ENCODE measurements around the gene RPLP1. TPM values are rescaled to one million over a fixed set of nuclear protein-coding genes. Genes with fewer than 3 reads are reported as not detected.

Gene RPLP1
- total and polyA plus RNA-seq, 3 donors from 2014 or later: 245 to 1,127 (median 513) TPM

DNA sequence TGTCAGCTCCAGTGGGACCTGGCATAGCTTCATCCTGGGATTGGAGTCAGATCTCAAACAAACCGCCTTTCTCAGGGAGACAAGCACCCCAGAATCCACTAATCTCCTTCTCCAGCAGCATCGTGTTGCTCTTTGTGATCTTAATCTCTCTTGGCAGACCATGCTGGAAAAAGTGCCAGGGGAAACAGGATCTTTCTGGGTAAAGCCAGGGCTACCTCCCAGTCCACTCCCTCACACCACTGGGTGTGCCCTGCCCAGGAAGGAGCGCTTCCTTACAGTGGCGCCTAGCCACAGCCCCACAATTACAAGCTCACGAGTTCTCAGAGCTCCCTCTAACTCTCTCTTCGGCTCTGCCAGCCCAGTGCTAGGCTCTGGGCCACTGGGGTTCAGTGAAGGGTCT, 32.2 kb downstream of the RPLP1 start:
- H3K27ac ChIP-seq: no peak overlapping the region
- intact Hi-C loops (cut with DNase I; ENCODE audit: low total_unique reads): no loop called here
- peaks cover 16% of the 10 kb centered on the region for H3K4me1 ChIP-seq

DNA sequence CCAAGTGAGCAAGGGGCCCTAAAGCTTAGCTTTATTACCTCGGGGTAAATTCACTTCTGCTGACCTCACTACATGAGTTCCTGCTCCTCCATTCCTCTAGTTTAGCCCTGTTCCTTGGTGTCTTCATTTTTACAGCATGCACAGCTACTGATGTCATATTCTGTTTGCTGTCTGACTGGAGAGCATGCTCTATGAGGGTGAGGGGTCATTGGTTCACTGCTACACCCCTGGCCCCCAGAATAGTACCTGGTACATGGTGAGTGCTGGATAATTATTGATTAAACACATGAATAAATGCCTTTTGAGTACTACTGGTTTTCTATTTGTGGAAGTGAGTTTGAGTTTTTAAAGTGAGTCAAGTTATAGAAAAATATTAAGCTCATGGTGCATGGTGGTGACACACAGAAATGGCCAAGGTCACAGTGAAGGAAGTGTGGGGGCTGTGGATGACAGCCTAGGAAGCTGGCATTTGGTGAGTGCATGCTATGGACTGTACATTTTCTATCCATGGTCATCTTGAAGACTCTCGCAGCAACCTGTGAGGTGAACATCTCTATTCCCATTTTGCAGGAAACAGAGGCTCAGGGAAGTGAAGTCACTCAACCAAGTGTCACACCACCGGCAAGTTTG, 34.0 kb downstream of the RPLP1 start:
- Histone ChIP-seq H3K4me3 (no peak overlapping the region), H3K27ac (no peak overlapping the region), H3K27me3 (no peaks in the 10 kb centered on the region), H3K9me3 (no peaks in the 10 kb centered on the region), H3K36me3 (ENCODE audit: low read depth, missing control alignments) (no peaks in the 10 kb centered on the region), H3K4me1 (peaks cover 29% of the 10 kb centered on the region)
- intact Hi-C loops (cut with DNase I; ENCODE audit: low total_unique reads): no loop called here
- TF ChIP-seq, protein P1, sequence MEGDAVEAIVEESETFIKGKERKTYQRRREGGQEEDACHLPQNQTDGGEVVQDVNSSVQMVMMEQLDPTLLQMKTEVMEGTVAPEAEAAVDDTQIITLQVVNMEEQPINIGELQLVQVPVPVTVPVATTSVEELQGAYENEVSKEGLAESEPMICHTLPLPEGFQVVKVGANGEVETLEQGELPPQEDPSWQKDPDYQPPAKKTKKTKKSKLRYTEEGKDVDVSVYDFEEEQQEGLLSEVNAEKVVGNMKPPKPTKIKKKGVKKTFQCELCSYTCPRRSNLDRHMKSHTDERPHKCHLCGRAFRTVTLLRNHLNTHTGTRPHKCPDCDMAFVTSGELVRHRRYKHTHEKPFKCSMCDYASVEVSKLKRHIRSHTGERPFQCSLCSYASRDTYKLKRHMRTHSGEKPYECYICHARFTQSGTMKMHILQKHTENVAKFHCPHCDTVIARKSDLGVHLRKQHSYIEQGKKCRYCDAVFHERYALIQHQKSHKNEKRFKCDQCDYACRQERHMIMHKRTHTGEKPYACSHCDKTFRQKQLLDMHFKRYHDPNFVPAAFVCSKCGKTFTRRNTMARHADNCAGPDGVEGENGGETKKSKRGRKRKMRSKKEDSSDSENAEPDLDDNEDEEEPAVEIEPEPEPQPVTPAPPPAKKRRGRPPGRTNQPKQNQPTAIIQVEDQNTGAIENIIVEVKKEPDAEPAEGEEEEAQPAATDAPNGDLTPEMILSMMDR (IDR thresholded peaks at IDR 0.05): no peak
- no peak for TF ChIP-seq POLR2A (IDR thresholded peaks at IDR 0.05)
- DNase-seq: no peak
- 87 to 94% methylated on average over 2 to 3 of the region's 3 CpGs for WGBS, 2 donors

More for the DNA sequence above, 32.2 kb downstream of the RPLP1 start:
- TF ChIP-seq POLR2A (IDR thresholded peaks at IDR 0.05): no peak
- TF ChIP-seq, protein P1 (IDR thresholded peaks at IDR 0.05): no peak
- Histone ChIP-seq H3K9me3 (no peaks in the 10 kb centered on the region), H3K36me3 (ENCODE audit: low read depth, missing control alignments) (no peaks in the 10 kb centered on the region), H3K4me3 (no peak overlapping the region), H3K27me3 (no peaks in the 10 kb centered on the region)
- WGBS, 2 donors: 50 to 60% methylated on average over 3 to 6 of the region's 6 CpGs
- no peak for DNase-seq

DNA sequence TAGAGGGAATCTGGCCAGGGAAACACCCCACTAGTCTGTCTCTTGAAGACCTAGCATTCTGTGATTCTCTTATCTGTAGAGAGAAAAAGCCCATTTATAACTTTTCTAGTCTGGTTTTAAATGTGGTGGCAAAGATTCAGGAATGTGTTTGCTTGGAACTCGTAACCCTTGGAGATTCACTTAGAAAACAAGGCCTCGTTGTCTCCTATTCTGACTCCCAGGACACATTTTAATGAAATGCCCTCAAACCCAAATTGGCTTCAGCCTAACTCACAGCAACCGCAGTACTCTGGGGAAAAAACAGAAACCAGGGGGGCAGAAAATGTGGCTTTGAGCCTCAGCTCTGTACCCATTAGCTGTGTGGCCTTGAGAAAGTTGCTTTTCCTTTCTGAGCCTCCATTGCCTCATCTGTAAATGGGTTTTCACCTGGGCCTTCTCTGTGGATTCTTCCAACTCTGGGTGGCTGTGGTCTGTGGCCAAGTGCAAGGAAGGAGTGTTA, 36.5 kb downstream of the RPLP1 start:
- intact Hi-C loops (cut with DNase I; ENCODE audit: low total_unique reads): no loop called here
- TF ChIP-seq, protein P1 (IDR thresholded peaks at IDR 0.05): no peak
- TF ChIP-seq POLR2A (IDR thresholded peaks at IDR 0.05): no peak
- Histone ChIP-seq H3K9me3 (no peaks in the 10 kb centered on the region), H3K27me3 (no peaks in the 10 kb centered on the region), H3K36me3 (ENCODE audit: low read depth, missing control alignments) (no peaks in the 10 kb centered on the region), H3K27ac (peak overlapping the region; percentile 30 to 69), H3K4me3 (no peak overlapping the region), H3K4me1 (peaks cover 29% of the 10 kb centered on the region)
- DNase-seq: peak; percentile 43
- 34 to 56% methylated on average over 3 of the region's 3 CpGs for WGBS, 2 donors

DNA sequence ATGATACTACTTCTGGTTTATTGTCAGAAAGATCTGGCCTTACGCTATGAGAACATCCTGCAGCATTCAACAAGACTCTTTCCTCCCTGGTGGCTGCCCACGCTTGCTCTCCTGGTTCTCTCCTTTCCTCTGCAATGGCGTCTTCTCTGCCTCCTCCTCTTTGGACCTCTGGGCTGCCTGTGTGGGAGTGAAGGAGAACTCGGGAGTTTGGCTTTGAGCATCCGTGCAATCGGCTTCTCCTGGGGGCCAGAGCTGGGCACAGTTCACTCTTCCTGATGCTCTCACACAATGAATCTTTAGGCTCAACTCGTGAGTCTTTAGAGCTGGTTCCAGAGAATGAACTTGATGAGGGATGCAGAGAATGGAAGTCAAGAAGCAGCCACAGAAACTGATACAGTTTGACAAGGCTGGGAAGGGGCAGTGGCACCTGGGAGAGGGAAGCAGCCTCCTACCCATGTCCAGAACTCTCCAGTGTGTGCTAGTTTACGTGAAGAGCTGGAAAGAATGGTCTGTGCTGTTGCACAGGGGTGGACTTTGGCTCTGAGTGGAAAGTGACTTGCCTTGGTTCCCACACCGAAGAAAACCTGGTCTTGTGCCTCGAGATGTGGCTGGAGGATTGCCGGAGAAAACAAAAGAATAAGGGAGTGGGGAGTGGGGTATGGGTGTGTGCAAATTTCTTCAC, 37.9 kb downstream of the RPLP1 start:
- no peaks in the 10 kb centered on the region for H3K9me3 ChIP-seq
- 40 to 62% methylated on average over 11 of the region's 11 CpGs for WGBS, 2 donors
- H3K27me3 ChIP-seq: no peaks in the 10 kb centered on the region
- intact Hi-C loops (cut with DNase I; ENCODE audit: low total_unique reads): no loop called here
- peaks cover 20% of the 10 kb centered on the region for H3K4me1 ChIP-seq
- H3K27ac ChIP-seq: peak overlapping the region; percentile 23 to 69
- H3K36me3 ChIP-seq (ENCODE audit: low read depth, missing control alignments): no peaks in the 10 kb centered on the region
- DNase-seq: no peak
- TF ChIP-seq, protein P1 (IDR thresholded peaks at IDR 0.05): no peak
- TF ChIP-seq POLR2A (IDR thresholded peaks at IDR 0.05): no peak
- no peak overlapping the region for H3K4me3 ChIP-seq

All from testis (tissue), 3 donors.